GM19372 (cell line): Measurements from ENCODE around the gene PLAAT4.
A peak's percentile ranks its signal among the peaks of the same experiment; 100 is the strongest.
"Not testable (repeated sequence)": the region's sequence is repeated elsewhere in the genome, so short reads cannot be mapped to it uniquely, and the experiment has no call there.

Source experiments
- ATAC-seq: cut with Tn5 transposase; IDR thresholded peaks from one replicate; pipeline ENCODE4 v1.9.1; 2021; ENCODE audit warnings: mild to moderate bottlenecking, low read depth, moderate library complexity; ENCODE audit not compliant: unreplicated experiment

PLAAT4 gene

DNA sequence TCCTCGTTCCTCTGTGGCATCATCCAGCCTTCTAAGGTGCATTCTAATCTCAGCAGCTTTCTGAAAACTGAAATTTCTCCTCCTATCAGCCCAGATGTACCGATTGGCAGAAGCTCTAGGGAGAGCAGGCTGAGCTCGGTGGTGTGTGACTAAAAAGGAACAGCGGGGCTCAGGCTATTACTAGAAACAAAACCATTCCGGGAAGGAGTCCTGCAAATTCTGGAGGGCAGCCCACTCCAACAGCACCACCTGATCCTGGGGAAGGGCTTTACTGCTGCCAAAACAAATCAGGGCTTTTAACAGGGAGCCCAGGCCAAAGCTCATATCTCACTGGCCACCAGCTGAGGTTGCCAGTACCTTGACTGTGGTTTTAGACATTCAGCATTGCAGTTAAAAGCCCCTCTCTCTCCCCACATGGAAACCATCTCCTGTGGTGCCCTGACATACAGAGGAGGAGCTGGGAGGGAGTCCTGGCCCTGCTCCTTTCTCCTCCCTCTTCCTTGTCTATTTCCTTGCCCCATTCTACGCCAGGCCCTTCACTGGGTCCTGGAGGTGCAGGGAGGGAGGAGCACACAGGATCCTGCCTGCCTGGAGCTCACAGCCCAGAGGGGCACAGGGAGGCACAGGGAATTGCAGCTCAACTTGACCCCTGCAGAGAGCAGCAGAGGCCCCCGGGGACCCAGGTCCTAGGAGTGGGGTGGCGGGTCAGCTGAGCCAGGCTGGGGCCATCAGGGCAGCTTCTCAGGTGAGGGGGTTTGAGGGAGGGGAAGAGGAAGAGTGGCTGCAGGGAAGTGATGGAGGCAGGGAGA is 889 bp downstream of the PLAAT4 start:
- no peak for ATAC-seq

DNA sequence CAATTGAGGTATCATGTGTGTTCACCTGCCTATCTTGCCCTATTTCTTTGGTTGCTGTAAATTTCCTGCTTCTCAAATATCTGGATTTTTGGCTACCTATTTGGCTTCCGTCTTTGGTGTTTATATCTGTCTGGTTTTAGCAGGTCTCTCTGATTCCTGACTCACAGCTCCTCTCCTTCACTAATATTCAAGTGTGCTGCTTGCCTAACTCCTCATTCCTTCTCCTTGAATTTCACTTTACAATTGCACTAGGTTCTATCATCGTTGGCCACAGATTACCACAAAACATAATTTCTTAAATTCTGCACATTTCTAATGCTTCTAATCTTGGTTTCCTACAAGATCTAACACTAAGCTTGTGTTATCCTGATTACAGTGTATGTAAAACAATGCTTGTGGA is 5.9 kb downstream of the PLAAT4 start:
- ATAC-seq: not testable (repeated sequence)

DNA sequence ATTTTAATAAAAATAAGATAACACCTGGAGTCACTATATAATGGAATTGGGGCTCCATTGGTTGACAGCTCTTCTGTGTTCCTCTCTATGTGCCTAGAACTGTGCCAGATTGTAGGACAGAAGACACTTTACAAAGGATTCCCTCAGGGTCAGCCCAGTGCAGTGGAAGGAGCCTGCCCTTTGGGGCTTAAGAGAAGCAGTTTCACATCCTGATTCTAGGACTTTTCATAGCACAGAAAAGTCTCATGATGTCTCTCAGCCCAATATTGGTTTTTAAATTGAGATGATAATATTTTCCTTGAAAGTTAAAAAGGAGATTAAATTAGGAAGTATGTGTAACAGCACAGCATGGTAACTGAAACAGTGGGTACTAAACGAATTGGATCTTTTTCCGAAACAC is 7.1 kb downstream of the PLAAT4 start:
- no peak for ATAC-seq

DNA sequence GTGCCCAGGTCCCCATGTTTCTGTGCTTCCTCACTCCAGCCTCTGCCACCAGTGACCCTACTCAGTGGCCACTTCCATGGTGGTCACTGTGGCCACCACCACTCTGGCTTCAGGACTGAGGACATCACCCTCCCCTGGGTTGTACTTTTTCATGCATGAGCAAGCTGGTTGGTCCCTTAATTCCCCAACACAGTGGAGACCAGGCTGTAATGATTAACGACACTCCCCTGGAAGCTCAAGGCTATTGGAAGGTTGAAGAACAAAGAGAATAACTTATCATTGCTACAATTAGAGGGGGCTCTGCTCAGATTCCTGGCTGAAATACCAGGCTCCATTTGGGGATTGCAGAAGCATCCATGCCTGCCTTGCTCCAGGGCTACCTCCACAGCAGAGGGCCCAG is 10.5 kb downstream of the PLAAT4 start:
- ATAC-seq: no peak

DNA sequence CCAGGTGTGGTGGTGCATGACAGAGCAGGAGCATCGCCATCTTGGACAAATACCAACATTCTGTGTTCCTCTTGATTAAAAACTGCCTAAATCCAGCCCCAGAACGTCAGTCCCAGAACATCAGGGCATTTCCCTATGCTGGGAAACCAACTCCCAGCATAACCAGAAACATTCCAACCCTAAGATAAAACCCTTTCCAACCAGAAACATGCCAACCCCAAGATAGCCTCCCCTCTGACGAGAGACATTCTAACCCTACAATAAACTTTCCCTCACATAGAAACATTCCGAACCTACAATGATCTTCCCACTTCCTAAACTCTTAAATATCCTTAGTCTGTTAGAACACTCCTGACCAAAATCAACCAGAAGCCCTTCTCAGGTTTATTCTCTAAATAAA is 11.6 kb downstream of the PLAAT4 start:
- ATAC-seq: no peak

DNA sequence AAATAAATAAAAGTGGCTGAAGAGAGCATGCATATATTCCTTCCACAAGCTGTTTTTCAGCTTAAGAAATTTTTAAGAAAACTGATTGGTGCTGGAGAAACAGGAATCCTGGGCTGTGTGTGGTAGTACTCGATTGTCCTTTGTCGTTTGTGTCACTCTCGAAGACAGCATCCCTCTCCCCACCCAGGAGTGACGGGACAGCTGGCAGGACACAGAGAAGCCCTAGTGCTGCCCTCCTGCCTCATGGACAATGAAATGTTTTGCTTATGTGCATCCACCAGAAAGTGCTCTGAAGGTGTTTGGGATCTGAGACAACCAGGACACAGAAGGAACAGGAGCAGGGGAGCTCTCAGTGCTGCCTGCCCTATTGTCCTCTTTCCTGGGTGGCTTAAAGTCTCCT is 12.8 kb downstream of the PLAAT4 start:
- no peak for ATAC-seq

DNA sequence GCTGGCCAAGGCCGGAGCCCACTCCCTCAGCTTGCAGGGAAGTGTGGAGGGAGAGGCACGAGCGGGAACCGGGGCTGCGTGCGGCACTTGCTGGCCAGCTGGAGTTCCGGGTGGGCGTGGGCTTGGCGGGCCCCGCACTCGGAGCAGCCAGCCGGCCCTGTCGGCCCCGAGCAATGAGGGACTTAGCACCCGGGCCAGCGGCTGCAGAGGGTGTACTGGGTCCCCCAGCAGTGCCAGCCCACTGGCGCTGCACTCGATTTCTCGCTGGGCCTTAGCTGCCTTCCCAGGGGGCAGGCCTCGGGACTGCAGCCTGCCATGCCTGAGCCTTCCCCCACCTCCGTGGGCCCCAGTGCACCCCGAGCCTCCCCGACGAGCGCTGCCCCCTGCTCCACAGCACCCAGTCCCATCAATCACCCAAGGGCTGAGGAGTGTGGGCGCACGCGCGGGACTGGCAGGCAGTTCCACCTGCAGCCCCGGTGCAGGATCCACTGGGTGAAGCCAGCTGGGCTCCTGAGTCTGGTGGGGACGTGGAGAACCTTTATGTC is 13.6 kb downstream of the PLAAT4 start:
- ATAC-seq: not testable (repeated sequence)

DNA sequence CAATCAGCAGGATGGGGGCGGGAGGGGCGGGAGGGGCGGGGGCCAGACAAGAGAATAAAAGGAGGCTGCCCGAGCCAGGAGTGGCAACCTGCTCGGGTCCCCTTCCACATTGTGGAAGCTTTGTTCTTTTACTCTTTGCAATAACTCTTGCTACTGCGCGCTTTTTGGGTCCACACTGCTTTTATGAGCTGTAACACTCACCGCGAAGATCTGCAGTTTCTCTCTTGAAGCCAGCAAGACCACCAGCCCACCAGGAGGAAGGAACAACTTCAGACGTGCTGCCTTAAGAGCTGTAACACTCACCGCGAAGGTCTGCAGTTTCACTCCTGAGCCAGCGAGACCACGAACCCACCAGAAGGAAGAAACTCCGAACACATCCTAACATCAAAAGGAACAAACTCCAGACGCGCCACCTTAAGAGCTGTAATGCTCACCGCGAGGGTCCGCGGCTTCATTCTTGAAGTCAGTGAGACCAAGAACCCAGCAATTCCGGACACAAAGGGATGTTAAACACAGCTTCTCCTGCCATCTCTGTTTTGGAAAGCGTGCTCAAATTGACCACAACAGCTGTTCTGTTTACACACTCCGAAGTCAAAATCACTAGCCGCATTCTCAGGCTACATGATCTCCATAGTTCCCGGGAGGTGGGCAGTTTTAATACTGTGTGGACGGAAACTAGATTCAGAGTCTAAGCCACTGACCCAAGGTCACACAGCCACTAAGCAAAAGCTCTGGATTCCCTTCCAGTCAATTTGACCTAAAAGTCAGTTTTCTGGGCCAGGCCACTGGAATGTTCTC is 14.7 kb downstream of the PLAAT4 start:
- ATAC-seq: no peak

DNA sequence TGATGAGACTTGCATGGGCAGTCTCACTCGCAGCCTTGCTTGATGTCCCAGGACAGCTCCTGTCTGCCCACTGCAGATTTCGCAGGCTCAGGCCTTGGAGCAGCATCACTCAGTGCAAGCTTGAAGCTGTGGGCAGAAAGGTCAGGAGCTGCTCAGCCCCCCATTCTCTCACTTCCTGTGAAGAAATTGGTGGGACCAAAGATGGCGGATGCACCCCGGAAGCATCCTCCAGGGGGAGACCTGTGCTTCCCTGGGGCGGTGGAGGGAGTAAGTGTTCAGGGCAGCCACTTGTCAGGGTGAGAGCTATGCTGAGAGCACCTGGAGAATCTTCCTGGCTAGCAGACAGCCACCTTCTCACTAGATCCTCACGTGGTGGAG is 15.3 kb downstream of the PLAAT4 start:
- ATAC-seq: no peak

DNA sequence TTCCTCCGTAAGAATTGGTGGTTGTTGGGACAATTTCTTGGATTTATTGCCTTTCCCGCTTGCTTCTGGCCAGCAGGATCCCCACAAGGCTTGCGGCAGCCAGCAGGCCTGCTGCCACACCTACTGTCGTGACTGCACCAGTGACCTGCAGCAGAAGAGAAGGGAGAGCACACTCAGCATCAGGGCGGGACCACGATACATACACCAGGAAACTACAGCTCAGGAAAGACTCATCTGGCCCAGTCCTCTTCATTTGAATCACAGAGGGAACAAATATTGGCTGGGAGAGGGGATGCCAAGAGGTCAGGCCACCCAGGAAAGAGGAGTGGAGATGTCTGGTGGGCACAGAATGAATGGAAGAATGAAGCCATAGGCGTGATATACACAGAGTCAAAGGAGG is 16.3 kb downstream of the PLAAT4 start:
- ATAC-seq: no peak

DNA sequence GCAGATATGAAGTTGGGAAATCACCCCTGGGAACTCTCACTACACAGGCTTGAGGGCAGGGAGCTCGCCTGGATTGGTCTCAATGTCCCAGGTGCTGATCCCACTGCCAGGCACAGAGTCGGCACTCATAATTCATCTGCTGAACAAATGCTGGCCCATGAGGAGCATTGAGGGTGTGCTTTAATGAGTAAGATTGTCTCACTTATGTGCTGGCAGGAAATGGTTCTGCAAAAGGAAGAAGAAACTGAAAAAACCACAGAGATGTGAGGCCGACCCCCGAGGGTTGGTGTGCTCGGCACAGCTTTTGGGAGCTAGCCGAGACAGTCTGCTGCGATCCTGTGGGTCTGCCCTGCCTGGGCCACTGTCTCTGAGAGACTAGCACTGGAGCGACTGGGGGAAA is 17.2 kb downstream of the PLAAT4 start:
- ATAC-seq: no peak

DNA sequence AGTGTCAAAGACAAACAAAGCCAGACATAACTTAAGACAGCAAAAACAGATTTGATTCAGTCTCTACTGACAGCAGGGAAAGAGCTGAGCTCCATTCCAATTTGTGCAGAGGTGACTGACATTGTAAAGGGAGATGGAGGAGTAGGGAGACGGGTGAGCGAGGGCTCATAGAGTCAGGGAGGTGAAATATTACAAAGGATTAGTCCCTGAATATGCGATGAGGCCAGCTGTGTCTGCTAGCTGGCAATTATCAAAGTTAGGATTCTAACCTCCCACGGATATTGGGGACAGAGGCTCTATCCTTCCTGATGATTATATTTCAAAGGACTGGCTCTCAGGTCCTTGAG is 18.2 kb downstream of the PLAAT4 start:
- ATAC-seq: no peak

DNA sequence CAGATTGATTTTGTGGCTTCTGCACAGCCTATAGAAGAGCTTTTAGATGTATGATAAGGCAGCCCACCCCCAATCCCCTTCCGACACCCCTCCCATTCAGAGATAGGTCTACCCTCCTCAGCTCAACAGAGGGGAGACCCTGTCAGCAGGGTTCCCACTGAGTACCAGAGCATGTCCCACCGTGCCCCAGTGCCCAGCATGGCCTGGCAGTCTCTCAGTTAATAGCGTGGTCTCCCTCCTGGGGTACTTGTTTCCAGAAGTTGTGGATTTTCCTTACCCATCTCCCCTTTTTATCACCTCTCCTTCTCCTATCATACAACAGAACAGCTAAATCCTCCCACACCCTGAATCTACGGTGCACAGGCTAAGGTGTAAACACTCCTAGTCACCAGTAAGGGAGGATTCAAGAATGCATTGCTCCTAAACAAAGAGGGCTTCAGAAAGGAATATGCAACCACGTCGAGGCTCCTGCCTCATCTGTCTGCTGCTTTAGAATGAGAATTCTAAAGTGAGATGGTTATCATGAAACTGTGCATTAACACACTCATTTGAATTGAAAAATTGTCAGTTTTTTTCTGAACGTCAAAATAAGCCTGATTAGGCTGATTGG is 19.9 kb downstream of the PLAAT4 start:
- ATAC-seq: no peak

DNA sequence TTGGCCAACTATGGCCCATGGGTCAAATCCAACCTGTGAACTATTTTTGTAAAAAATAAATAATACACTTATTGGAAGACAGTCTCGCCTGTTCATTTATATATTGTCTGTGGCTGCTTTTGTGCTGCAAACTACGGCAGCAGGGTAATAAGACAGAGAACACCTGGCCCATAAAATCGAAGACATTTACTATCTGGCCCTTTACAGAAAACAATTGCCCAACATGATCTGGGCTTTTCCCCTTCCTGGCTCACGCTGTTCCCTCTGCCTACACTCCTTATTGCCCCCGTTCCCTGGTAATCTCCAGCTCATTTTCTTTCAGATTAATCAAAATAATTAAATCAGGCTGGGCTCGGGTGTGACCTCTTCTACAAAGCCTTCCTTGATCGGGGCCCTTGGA is 21.0 kb downstream of the PLAAT4 start:
- no peak for ATAC-seq

DNA sequence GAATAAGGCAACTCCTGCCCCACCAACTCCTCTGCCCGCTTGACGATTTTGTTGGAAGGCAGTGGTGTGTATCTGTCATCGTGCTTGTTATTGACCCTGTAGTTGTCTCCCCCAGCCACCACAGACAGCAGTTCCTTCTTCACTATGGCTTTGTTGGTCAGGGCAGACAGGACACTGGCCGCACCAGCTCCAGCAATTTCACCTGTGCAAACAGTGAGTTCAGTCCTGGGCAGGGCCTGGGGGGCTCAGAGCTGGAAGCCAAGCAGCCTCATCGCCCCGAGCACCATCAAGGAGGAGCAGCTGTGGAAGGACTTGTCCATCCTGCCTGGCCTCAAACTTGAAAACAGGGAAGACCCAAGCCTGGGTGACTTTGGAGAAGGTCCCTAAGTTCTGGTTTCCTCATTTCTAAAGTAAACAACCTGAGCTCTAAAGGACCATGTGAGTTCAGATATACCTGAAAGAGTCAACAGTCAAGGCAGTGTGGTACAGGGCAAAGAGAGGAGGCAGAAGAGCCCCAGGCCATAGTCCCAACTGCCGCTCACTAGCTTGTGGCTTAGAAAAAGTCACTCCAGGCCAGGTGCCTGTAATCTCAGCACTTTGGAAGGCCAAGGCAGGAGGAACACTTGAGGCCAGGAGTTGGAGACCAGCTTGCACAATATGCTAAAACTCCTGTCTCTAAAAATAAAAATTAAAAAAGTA is 22.0 kb downstream of the PLAAT4 start:
- no peak for ATAC-seq

DNA sequence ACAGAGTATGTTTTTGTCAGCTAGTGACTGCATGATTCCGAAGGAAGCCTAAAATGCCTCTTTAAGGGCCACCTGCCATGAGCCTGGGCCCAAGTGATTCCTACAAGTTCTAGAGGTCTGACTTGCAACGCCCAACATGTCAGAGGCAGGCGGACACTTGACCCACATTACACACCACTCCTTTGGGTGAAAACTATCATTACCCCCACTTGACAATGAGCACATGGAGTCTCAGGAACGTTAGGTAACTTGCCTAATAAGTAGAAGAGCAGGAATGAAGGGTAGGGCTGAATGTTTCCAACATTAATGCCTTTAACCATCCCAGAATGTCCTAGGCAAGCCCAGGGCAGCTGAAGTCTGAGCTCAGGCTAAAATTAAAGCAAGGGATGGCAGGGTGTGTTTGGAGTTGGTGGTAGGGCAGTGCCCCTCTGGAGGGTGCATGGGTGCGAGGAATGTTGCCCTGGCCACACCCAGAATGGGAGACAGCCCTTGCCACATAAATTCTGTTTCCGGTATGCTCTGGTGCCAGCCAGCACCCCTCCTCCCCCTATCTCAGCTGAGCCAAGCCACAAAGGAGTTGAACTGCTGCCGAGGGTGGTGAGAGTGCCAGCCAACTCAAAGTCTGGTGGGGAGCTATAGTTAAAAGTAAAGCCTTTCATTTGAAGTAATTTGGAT is 24.0 kb downstream of the PLAAT4 start:
- ATAC-seq: no peak

DNA sequence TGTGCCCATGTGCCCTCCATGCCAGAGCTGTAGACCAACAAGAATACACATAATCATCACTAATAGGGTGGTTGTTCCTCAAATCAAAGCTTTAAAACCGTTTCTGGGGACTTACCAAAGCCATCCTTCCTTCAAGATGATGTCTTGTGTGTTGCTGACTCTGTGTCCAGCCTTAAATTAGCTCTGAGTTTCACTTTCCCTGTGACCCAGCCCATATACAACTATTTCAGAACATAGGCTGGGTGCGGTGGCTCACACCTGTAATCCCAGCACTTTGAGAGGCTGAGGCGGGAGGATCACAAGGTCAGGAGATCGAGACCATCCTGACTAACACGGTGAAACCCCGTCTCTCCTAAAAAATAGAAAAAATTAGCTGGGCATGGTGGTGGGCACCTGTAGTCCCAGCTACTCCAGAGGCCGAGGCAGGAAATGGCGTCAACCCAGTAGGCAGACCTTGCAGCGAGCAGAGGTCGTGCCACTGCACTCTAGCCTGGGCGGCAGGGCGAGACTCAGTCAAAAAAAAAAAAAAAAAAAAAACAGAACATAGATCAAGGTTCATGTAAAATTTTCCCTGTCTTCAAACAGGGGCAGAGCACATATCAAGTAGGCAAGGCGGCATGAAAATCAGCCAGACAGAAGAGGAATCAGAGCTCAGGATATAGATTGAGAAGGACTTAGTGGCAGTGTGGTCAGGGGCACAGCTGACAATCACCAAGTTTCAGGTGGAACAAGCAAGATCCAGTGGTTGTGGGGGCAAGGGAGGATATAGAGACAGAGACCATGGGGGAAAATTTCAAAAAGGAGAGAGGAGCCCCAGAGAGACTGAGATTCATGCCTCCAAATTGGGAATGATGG is 26.8 kb downstream of the PLAAT4 start, which contains the start of gene PLAAT2:
PLAAT2 (minus strand) TSS at position 179 of the 855 bp plus-strand sequence; CDS start at position 124, 55 bp downstream.
- ATAC-seq: no peak

DNA sequence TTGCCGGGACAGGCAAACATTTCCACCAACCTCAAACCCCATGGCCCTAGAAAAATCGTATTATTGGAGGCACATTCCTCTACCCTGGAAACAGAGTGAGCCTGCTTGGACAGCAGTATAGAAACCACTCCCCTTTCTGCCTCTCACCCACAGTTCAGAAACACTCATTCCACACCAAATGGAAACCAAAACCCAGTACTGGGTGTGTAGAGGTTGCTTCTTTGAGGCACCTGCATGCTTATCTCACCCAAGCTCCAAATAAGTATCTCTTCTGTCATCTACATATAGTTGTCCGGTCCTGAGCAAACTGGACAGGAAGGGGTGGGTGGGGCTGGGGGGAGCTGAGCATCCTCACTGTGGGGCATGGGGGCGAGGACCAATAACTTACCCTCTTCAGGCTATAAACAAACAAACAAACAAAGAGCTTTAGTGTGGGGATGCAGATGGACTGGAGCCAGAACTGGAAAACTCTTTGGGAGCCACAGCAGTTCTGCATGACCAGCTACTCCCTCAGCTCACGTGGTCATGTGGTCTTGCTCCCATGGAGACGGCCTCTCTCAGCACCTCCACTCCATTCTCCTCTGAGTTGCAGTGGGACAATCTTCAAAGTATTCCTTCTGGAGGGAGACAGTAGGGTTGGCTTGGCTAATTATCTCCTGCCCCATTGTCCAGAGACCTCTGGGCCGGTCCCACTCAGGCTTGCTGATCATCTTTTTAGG is 27.6 kb downstream of the PLAAT4 start:
- ATAC-seq: peak; percentile 68
